Measurements from ENCODE around the gene ALK. TPM values are rescaled to one million over a fixed set of nuclear protein-coding genes. Genes with fewer than 3 reads are reported as not detected.

ALK gene
- total RNA-seq, 1 experiment from 2014 or later = 0.07 TPM

GRCh38 chr2:29455200-29455860 is 466.1 kb downstream of the ALK start:
- TF ChIP-seq, protein P1, sequence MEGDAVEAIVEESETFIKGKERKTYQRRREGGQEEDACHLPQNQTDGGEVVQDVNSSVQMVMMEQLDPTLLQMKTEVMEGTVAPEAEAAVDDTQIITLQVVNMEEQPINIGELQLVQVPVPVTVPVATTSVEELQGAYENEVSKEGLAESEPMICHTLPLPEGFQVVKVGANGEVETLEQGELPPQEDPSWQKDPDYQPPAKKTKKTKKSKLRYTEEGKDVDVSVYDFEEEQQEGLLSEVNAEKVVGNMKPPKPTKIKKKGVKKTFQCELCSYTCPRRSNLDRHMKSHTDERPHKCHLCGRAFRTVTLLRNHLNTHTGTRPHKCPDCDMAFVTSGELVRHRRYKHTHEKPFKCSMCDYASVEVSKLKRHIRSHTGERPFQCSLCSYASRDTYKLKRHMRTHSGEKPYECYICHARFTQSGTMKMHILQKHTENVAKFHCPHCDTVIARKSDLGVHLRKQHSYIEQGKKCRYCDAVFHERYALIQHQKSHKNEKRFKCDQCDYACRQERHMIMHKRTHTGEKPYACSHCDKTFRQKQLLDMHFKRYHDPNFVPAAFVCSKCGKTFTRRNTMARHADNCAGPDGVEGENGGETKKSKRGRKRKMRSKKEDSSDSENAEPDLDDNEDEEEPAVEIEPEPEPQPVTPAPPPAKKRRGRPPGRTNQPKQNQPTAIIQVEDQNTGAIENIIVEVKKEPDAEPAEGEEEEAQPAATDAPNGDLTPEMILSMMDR (IDR thresholded peaks at IDR 0.05; ENCODE audit: unreplicated experiment) = no peak

DNA sequence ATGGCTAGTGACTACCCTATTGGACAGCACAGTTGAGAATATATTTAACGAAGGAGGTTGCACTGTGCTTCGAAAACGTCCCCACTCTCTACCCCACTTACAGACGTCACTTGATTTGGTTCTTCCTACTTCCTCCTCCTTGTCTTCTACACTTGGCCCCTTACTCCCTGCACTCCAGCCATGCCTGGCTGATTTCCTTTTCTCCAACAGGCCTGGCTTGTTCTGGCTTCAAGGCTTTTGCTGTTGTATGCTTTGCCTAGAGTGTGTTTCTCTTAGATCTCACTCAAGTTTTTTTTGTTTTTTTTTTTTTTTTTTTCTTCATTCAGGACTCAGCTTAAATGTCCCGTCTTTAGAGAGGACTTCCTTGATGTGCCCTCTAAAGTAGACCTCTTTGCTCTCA is 469.4 kb downstream of the ALK start:
- Mint-ChIP-seq H3K4me3 (ENCODE audit: unreplicated experiment) (no peak overlapping the region), H3K4me1 (ENCODE audit: insufficient read depth, unreplicated experiment) (peaks cover 5% of the 10 kb centered on the region), H3K9me3 (ENCODE audit: unreplicated experiment) (no peaks in the 10 kb centered on the region), H3K36me3 (ENCODE audit: insufficient read depth, unreplicated experiment) (no peaks in the 10 kb centered on the region), H3K27me3 (ENCODE audit: insufficient read depth, unreplicated experiment) (no peaks in the 10 kb centered on the region), H3K27ac (ENCODE audit: low read depth, unreplicated experiment) (no peak overlapping the region)
- ChIA-PET CTCF (no interaction called here), POLR2A (no interaction called here)
- no TSS peak for BruUV-seq (replicated peaks)
- intact Hi-C loops (cut with micrococcal nuclease) = no loop called here
- no peak for DNase-seq (ENCODE audit: unreplicated experiment)
- TF ChIP-seq, protein P1 (IDR thresholded peaks at IDR 0.05; ENCODE audit: unreplicated experiment) = no peak

More at GRCh38 chr2:29455200-29455860, 466.1 kb downstream of the ALK start:
- ChIA-PET POLR2A (interaction anchor here (0.7 kb wide), 1 partner anchor 243 kb away, joined by 3 read pairs; no protein-coding TSS in a partner anchor), CTCF (no interaction called here)
- Mint-ChIP-seq H3K9me3 (ENCODE audit: unreplicated experiment) (no peaks in the 10 kb centered on the region), H3K27me3 (ENCODE audit: insufficient read depth, unreplicated experiment) (no peaks in the 10 kb centered on the region), H3K36me3 (ENCODE audit: insufficient read depth, unreplicated experiment) (no peaks in the 10 kb centered on the region), H3K4me1 (ENCODE audit: insufficient read depth, unreplicated experiment) (peaks cover 11% of the 10 kb centered on the region), H3K27ac (ENCODE audit: low read depth, unreplicated experiment) (no peak overlapping the region), H3K4me3 (ENCODE audit: unreplicated experiment) (no peak overlapping the region)
- DNase-seq (ENCODE audit: unreplicated experiment) = no peak
- intact Hi-C loops (cut with micrococcal nuclease) = no loop called here
- BruUV-seq (replicated peaks) = no TSS peak

DNA sequence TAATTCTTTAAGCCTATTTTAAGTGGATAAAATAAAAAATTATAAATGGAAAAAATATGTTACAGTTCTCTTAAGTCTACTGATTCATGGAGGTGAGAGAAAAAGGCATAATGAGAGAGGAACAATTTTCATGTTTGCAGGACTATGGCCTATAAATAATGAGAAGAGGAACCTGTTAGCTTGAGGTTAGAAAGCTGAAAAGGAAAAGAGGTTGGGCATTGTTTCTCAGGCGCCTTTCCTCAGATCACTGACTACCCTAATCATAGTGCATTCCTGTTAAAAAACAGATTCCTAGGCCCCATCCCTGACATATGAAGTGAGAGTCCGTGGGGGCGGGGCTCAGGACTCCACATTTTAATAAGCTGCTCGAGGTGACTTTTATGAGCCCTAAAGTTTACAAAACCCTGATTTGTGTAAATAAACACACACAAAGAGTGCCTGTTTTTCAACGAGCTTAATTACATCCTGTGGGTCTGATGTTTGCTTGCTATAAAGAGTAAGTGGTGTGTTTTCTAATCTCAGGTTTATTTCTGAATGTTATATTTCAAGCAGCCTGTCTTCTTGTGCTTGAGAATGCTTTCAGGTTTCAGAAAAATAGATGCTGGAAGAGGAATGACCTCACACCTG is 470.7 kb downstream of the ALK start:
- Mint-ChIP-seq H3K4me3 (ENCODE audit: unreplicated experiment) (no peak overlapping the region), H3K27ac (ENCODE audit: low read depth, unreplicated experiment) (no peak overlapping the region), H3K4me1 (ENCODE audit: insufficient read depth, unreplicated experiment) (no peaks in the 10 kb centered on the region), H3K9me3 (ENCODE audit: unreplicated experiment) (no peaks in the 10 kb centered on the region), H3K27me3 (ENCODE audit: insufficient read depth, unreplicated experiment) (no peaks in the 10 kb centered on the region), H3K36me3 (ENCODE audit: insufficient read depth, unreplicated experiment) (no peaks in the 10 kb centered on the region)
- POLR2A ChIA-PET = no interaction called here
- intact Hi-C loops (cut with micrococcal nuclease) = no loop called here
- BruUV-seq (replicated peaks) = no TSS peak
- TF ChIP-seq, protein P1 (IDR thresholded peaks at IDR 0.05; ENCODE audit: unreplicated experiment) = no peak
- CTCF ChIA-PET = interaction anchor here (0.5 kb wide), 1 partner anchor 50 kb away, joined by 3 read pairs; no protein-coding TSS in a partner anchor
- no peak for DNase-seq (ENCODE audit: unreplicated experiment)

DNA sequence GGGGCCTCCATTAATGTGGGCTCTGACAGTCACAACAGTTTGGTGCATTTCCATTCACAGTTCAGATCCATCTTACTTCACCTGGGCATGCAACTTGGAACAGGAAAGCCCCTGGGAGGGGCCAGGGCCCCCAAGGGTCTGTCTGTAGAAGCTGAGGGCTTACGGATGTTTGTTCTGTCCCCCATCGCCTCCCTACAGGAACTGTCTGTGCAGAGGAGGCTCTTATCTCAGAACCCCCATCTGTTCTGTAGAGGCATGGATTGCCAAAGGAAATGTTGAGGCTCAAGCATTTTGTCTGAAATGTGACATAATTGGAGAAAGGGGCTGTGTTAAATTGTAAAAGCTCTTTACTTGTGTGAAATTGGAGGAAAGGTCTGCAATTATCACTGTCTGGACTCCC is 471.9 kb downstream of the ALK start:
- H3K27ac Mint-ChIP-seq (ENCODE audit: low read depth, unreplicated experiment) = no peak overlapping the region
- DNase-seq (ENCODE audit: unreplicated experiment) = no peak
- ChIA-PET CTCF (interaction anchor here (0.7 kb wide), 1 partner anchor 171 kb away, joined by 3 read pairs; no protein-coding TSS in a partner anchor), POLR2A (interaction anchor here (0.5 kb wide), 1 partner anchor 40 kb away, joined by 3 read pairs; no protein-coding TSS in a partner anchor)
- no TSS peak for BruUV-seq (replicated peaks)
- H3K4me1 Mint-ChIP-seq (ENCODE audit: insufficient read depth, unreplicated experiment) = no peaks in the 10 kb centered on the region
- H3K36me3 Mint-ChIP-seq (ENCODE audit: insufficient read depth, unreplicated experiment) = no peaks in the 10 kb centered on the region
- intact Hi-C loops (cut with micrococcal nuclease) = no loop called here
- H3K27me3 Mint-ChIP-seq (ENCODE audit: insufficient read depth, unreplicated experiment) = no peaks in the 10 kb centered on the region
- no peak overlapping the region for H3K4me3 Mint-ChIP-seq (ENCODE audit: unreplicated experiment)
- no peaks in the 10 kb centered on the region for H3K9me3 Mint-ChIP-seq (ENCODE audit: unreplicated experiment)
- TF ChIP-seq, protein P1 (IDR thresholded peaks at IDR 0.05; ENCODE audit: unreplicated experiment) = no peak

Measured in MCF 10A (cell line).